GOT3 (cell line): ENCODE results near the gene CXCR3.
"Not testable (repeated sequence)": the region's sequence is repeated elsewhere in the genome, so short reads cannot be mapped to it uniquely, and the experiment has no call there.

ENCODE experiments used
- DNase-seq: peaks from one replicate; lab custom pipeline; 2025; ENCODE audit warnings: mixed read lengths; lab: John Stamatoyannopoulos, UW

CXCR3 gene

GRCh38 chrX:71636438-71637252 lies 18.3 kb upstream of the CXCR3 start:
- no peak for DNase-seq

DNA sequence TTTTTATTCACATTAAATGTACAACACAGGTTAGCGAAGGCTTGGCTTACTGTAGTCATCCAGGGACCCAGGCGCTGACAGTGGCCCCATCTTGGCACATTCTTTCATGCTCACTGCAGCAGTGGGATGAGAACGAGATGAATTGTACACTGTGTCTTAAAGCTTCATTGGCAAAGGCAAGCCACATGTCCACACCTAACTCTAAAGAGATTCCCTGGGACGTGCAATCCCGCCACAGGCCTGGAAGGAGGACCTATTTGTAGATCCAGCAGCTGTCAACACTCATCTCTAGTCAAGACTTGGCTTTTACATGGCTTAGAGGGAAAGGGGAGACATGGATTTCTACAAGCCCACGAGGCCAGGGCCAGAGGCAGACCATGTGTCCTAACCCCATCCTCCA lies 16.1 kb upstream of the CXCR3 start:
- DNase-seq: no peak

GRCh38 chrX:71632923-71633657 lies 14.8 kb upstream of the CXCR3 start:
- DNase-seq: no peak

DNA sequence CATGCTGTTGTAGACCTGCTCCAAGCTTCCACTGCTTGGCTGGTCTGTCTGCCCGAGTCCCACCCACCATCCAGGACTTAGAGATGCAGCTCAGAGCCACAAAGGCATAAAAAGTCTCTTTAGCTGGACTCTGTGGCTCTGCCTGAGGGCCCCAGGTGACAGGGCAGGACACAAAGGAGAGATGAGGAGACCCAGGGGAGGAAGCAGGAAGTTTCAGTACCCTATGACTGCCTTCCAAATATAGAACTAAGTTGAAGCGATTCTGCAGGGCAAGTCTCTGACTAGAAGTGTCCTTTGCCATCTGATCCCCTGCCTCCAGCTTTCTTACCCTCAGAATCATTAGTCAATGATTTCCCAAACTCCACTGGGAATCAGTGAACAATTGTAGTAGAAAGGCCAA lies 11.2 kb upstream of the CXCR3 start:
- no peak for DNase-seq

DNA sequence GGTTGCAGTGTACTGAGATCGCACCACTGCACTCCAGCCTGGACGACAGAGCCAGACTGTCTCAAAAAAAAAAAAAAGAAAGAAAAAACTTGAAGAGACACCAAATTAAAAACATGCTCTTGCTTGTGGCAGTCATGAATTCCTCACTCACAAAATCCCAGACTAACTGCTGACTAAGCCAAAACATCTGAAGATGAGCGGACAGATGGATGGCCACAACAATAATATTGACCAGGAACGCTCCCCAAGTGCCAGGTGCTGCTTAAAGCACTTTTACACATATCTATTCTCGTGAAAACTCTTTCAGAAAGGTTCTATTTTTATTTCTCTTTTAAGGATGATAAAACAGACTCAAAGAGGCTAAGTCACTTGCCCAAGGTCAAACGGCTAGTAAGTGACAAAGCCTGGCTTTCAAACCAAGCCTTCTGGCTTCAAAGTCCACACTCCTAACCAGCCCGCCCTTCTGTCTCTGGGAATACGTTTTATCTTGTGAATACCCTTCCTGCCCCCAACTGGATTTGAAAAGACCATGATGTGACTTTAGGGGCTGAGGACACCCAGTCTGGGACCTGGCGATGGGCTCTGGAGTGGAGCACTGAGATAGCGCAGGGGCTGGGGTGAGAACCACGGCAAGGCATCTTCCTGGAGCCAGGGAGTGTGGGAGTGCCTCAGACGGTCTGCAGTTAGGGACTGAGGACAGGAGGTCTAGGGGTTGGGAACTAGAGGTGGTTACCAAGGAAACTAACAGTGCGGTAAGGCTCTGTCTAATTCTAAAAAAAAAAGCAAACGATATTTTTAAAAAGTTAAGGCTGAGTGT lies 9.5 kb upstream of the CXCR3 start:
- no peak for DNase-seq

GRCh38 chrX:71626576-71626975 lies 8.3 kb upstream of the CXCR3 start:
- DNase-seq: no peak

GRCh38 chrX:71625471-71625870 lies 7.2 kb upstream of the CXCR3 start:
- no peak for DNase-seq

GRCh38 chrX:71623714-71624113 lies 5.4 kb upstream of the CXCR3 start:
- no peak for DNase-seq

DNA sequence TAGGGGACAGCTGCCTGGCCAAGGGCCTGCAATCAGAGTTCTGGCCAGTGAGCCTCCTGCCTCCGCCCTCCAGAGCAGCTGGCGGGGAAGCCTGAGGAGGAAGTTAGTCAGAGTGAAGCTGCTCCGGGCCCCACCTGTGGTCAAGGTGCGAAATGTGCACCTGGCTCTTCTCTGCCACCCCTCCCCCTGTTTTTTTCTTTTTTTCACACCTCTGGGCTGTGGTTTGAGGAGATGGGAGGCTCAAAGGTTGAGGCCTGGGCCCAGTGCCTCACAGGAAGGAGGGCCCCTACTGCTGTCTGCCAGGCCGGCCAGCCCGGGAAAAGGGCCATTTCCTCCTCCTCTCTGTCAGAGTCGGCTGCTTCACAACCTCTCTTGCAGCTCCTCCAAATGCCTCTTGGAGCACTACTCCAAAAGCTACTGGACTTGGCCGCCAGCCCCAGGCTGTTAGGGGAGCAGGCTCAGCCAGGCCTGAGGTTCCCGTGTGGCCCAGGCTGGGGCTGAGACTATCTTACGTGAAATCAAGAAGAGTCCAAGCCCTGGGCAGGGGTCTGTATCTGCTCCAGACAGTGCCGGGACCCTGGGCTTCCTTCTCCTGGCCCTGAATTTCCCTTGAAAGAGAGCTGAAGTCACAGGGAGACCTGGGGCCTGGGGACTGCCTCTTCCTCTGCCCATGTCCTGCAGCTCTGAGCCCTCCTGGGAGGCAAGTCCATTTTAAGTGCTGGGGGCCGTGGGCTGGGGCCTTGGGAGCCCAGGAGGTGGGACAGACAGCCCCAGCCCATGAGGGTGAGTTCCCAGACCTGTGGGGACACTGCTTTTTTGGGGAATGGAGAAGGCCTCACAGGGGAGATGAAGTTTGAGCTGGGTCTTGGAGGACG lies 4.5 kb upstream of the CXCR3 start:
- DNase-seq: no peak

DNA sequence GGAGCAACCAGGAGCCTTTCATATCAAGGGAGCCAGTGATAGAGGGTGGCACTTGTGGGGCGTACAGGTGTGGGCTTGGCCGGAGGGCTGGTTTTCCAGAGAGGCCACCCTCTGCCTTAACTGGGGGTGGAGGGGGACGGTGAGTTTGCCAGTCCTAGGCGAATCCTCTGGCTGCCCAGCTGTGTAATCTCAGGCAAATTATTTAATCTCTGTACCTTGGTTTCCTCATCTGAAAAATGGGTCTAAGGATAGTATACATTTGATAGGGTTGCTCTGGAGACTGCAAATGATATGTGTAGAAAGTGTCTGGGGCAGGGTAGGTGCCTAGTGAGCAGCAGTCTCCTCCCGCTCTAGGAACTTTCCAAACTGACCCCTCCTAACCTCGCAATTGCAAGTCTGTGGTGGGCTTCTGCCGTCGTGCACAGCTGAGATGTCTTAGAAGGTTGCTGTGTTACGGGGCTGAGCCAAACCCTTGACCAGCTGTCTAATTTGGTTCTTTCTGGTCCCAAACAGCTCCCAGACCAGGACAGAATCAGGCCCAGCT lies 3.8 kb upstream of the CXCR3 start:
- no peak for DNase-seq

DNA sequence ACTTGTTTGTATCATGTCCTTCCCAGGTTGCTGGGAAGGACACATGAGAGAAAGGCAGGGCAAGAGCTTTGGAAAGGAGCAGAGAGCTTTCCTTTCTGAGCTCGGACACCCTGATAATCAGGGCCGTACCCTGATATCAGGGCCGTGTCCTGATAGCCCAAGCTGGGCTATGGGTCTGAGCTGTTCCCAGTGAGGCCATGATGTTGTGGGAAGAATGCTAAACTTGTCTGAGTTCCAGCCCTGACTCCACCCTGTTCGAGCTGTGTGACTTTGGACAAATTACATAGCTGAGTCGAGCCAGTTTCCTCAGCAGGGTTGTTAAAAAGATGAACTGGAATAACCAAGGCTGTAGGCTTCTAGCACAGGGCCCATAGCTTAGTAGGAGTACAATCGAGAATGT lies 3.3 kb upstream of the CXCR3 start:
- DNase-seq: no peak

DNA sequence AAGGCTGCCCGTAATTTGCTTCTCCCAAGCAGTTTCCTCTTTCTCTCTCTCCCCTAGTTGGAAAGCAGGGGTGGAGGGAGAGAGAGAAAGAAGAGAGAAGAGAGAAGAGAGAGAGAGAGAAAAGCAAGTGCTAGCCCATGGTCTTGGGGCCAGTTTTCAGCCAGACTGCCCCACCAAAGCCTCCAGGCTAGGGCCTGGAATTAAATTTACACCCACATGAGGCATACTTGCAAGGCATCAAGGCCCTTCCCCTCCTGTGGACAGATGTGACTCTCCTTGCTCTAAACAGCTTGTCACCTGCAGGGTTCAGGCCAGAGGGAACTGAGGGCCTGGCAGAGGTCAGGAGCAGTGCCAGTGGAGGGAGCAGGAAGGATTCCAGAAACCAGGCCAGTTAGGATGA lies 1.7 kb upstream of the CXCR3 start:
- DNase-seq: no peak

- no peak for DNase-seq
These were observed 882 bp upstream of the CXCR3 start for GRCh38 chrX:71619193-71619592.

- no peak for DNase-seq
These were observed 476 bp upstream of the CXCR3 start for GRCh38 chrX:71618787-71619186.

- DNase-seq: no peak
These were observed 569 bp downstream of the CXCR3 start for GRCh38 chrX:71617742-71618141.

DNA sequence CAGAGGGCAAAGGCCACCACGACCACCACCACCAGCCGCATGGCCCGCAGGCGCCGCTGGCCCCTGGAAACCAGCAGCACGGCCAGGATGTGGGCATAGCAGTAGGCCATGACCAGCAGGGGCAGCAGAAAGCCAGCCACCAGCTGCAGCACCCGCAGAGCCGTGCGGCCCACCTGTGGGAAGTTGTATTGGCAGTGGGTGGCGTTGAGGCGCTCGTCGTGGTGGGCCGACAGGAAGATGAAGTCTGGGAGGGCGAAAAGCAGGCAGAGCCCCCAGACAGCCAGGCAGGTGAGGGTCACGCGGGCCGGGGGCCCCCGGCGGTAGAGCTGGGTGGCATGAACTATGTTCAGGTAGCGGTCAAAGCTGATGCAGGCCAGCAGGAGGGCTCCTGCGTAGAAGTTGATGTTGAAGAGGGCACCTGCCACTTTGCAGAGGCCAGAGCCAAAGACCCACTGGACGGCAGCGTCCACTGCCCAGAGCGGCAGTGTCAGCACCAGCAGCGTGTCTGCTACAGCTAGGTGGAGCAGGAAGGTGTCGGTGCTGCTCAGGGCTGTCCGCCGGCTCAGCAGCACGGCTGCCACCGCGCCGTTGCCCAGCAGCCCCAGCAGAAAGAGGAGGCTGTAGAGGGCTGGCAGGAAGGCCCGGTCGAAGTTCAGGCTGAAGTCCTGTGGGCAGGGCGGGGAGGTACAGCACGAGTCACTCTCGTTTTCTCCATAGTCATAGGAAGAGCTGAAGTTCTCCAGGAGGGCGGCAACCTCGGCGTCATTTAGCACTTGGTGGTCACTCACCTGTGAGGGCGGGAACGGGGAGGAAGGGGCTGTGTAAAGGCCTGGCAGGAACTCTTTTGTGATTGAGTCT lies 1.4 kb downstream of the CXCR3 start:
- DNase-seq: no peak

DNA sequence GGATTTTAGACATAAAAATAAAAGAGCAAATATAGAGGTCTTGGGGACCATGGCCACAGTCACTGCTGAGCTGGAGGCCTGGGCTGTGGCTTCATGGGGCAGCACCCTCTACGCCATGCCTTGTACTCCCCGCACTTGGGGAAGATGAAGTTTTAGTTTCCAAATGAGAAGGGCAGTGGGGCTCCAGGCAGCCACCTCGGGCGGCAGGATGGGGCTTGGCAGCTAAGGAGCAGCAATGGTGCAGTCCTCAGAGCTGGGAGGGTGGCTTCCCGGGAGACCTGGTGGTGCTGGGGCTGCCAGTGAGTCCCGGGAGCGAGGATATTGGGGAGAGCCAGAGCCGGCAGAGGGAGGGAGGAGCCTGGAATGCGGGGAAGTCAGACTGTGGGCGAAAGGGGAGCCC lies 2.4 kb downstream of the CXCR3 start:
- no peak for DNase-seq

- no peak for DNase-seq
These were observed 3.3 kb downstream of the CXCR3 start for GRCh38 chrX:71615056-71615455.

DNA sequence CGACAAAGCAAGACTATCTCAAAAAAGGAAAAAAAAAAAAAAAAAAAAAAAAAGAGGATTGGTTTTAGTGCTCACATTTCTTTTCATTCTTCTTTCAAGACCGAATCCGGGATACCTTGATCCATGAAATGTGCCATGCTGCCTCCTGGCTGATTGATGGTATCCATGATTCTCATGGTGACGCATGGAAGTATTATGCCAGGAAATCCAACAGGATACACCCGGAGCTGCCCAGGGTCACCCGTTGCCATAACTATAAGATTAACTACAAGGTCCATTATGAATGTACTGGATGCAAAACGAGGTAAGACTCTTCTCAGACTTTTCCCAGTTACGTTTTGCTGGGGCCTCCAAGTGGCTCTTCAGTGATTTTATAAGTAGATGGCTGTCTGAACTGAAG lies 6.1 kb downstream of the CXCR3 start:
- DNase-seq: no peak

DNA sequence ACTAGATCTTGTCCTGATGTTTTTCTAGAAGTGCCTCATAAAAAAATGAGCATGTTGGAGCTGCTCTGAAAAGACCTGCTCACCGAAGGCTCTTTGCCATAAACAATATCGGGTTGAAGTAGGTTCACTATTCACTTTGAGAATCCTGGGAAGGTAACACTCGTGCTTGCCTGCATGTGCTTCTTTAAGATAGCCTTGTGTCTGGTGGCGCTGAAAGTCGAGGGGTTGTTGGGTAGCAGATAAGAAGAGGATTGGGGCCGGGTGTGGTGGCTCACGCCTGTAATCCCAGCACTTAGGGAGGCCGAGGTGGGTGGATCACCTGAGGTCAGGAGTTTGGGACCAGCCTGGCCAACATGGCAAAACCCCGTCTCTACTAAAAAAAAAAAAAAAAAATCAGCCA lies 6.6 kb downstream of the CXCR3 start:
- not testable (repeated sequence) for DNase-seq
